Measurements from ENCODE around the gene HECTD4.
"Not testable (repeated sequence)": the region's sequence is repeated elsewhere in the genome, so short reads cannot be mapped to it uniquely, and the experiment has no call there.

HECTD4 gene

DNA sequence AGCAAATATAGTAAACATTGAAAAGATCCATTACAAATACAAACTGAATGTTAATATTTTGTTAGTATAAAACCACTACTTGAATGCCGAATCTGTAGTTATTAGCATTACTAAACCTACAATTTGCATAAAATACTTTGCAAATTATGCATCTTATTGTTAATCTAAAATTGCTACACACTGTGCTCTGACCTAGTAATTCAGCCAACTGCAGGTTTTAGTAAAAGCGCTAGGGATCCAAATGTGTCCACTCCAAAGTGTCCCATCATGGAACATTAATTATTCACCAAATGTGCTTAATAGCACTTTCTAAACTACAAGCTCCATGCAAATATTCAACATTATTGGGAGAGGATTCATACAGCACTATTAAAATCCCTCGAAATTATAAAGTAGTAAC lies 14.3 kb downstream of the HECTD4 start:
- in situ Hi-C loops (cut with HindIII; ENCODE audit: low pct_unique_long_range_greater_than_20kb, low sequenced_read_pairs), result no loop called here
- no peak for TF ChIP-seq JUND (IDR thresholded peaks at IDR 0.05; ENCODE audit: low read depth)
- DNase-seq (ENCODE audit: low read depth in 1 of 2, low spot score in 1 of 2), result no peak

DNA sequence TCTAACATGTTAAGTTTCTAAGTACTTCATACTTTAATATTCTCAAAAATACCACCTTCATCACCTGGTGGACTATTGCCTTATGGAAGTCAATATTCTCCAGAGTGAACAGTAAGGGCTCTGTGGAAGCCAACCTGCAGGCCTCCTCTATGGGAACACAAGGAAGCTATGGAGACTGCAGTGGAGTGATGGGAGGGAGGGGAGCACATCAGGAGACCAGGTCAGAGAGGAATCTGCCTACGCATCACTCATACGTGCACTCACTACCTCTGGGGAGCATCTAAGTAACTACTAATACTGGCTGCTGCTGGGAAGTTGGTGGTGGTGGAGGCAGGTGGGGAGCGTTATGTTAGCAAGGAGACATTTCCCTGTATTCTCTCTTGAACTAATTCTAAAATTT lies 19.9 kb downstream of the HECTD4 start:
- no peak for DNase-seq (ENCODE audit: low read depth in 1 of 2, low spot score in 1 of 2)
- TF ChIP-seq JUND (IDR thresholded peaks at IDR 0.05; ENCODE audit: low read depth), result no peak
- in situ Hi-C loops (cut with HindIII; ENCODE audit: low pct_unique_long_range_greater_than_20kb, low sequenced_read_pairs), result no loop called here

DNA sequence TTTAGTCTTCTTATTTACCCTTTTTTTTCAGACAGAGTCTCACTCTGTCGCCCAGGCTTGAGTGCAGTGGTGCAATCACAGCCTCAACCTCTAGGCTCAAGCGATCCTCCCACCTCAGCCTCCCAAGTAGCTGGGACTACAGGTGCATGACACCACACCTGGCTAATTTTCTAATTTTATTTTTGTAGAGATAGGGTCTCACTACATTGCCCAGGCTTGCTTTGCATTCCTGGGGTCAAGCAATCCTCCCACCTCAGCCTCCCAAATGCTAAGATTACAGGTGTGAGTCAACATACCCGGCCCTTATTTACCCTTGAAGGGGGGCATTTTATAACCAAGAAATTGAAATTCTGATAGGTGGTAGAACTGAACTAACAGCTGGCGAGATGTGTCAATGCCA lies 21.0 kb downstream of the HECTD4 start:
- TF ChIP-seq JUND (IDR thresholded peaks at IDR 0.05; ENCODE audit: low read depth), result no peak
- in situ Hi-C loops (cut with HindIII; ENCODE audit: low pct_unique_long_range_greater_than_20kb, low sequenced_read_pairs), result no loop called here
- no peak for DNase-seq (ENCODE audit: low read depth in 1 of 2, low spot score in 1 of 2)

DNA sequence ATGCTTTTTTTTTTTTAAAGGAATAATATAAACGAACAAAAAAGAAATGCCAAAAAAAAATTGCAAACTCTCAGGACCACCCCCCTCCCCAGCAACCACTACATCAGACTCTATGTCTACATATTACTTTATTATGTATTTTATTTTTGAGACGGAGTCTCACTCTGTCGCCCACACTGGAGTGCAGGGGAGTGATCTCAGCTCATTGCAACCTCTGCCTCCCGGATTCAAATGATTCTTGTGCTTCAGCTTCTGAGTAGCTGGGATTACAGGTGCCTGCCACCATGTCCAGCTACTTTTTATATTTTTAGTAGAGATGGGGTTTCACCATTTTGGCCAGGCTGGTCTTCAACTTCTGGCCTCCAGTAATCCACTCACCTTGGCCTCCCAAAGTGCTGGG lies 22.9 kb downstream of the HECTD4 start:
- DNase-seq (ENCODE audit: low read depth in 1 of 2, low spot score in 1 of 2), result no peak
- no peak for TF ChIP-seq JUND (IDR thresholded peaks at IDR 0.05; ENCODE audit: low read depth)
- in situ Hi-C loops (cut with HindIII; ENCODE audit: low pct_unique_long_range_greater_than_20kb, low sequenced_read_pairs), result no loop called here

DNA sequence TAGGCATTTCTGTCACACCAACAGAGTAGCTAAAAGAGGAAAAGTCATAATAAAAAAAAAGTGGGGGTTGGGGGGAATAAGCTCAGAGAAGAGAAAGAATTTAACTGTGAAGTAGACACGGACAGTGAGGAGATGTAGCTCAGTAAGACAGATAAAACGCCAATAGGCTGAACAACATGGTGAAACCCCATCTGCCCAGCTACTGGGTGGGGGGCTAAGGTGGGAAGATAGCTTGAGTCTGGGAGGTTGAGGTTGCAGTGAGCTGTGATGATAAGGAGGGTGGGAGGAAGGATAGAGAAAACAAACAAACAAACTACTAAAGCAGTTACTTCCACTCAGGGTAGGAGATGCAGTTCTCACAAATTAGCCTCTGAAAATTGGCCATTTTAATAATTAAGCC lies 25.0 kb downstream of the HECTD4 start:
- DNase-seq (ENCODE audit: low read depth in 1 of 2, low spot score in 1 of 2), result no peak
- no peak for TF ChIP-seq JUND (IDR thresholded peaks at IDR 0.05; ENCODE audit: low read depth)
- in situ Hi-C loops (cut with HindIII; ENCODE audit: low pct_unique_long_range_greater_than_20kb, low sequenced_read_pairs), result no loop called here

DNA sequence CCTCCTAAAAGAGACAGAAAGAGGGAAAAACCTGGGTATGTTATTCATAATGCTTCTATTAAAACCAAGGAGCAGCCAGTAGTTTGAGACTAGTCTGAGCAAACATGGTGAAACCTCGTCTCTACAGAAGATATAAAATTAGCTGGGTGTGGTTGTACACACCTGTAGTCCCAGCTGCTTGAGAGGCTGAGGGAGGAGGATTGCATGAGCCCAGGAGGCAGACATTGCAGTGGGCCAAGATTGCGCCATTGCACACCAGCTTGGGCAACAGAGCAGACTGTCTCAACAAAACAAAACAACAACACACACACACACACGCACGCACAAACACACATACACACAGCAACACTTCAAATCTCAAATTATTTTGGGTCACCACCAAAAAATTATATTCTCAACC lies 27.8 kb downstream of the HECTD4 start:
- DNase-seq (ENCODE audit: low read depth in 1 of 2, low spot score in 1 of 2), result no peak
- in situ Hi-C loops (cut with HindIII; ENCODE audit: low pct_unique_long_range_greater_than_20kb, low sequenced_read_pairs), result no loop called here
- no peak for TF ChIP-seq JUND (IDR thresholded peaks at IDR 0.05; ENCODE audit: low read depth)

DNA sequence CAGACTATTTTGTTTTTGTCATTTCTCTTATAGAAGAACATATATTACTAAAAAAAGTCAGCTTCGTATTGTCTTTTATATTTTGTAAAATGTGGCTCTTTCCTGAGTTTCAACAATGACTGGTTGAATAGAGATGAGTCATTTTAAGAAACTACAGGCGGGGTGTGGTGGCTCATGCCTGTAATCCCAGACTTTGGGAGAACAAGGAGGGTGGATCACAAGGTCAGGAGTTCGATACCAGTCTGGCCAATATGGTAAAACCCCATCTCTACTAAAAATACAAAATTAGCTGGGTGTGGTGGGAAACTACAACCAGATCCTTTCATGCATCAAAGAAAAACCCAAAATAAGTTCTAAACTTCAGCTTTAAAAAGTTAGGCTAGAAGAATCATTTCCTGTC lies 28.8 kb downstream of the HECTD4 start:
- DNase-seq (ENCODE audit: low read depth in 1 of 2, low spot score in 1 of 2), result no peak
- TF ChIP-seq JUND (IDR thresholded peaks at IDR 0.05; ENCODE audit: low read depth), result no peak
- in situ Hi-C loops (cut with HindIII; ENCODE audit: low pct_unique_long_range_greater_than_20kb, low sequenced_read_pairs), result no loop called here

DNA sequence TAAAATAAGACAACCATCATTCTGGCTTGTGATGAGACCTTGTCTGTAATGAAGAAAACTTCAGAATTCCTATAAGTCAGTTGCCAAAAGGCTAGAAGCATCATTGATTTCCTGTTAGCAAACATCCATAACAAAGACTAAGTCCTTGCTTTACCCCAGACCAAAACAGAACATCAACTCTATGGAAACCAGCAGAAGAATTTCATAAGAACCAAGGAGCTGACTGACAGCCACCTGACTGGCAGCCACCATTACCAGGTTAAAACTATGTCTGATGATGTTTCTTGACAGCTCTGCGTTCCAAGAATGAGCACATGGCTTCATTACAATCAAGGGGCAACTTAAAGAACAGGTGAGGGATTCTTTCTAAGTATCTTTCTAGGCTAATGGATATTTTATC lies 29.3 kb downstream of the HECTD4 start:
- in situ Hi-C loops (cut with HindIII; ENCODE audit: low pct_unique_long_range_greater_than_20kb, low sequenced_read_pairs), result no loop called here
- DNase-seq (ENCODE audit: low read depth in 1 of 2, low spot score in 1 of 2), result no peak
- TF ChIP-seq JUND (IDR thresholded peaks at IDR 0.05; ENCODE audit: low read depth), result no peak

DNA sequence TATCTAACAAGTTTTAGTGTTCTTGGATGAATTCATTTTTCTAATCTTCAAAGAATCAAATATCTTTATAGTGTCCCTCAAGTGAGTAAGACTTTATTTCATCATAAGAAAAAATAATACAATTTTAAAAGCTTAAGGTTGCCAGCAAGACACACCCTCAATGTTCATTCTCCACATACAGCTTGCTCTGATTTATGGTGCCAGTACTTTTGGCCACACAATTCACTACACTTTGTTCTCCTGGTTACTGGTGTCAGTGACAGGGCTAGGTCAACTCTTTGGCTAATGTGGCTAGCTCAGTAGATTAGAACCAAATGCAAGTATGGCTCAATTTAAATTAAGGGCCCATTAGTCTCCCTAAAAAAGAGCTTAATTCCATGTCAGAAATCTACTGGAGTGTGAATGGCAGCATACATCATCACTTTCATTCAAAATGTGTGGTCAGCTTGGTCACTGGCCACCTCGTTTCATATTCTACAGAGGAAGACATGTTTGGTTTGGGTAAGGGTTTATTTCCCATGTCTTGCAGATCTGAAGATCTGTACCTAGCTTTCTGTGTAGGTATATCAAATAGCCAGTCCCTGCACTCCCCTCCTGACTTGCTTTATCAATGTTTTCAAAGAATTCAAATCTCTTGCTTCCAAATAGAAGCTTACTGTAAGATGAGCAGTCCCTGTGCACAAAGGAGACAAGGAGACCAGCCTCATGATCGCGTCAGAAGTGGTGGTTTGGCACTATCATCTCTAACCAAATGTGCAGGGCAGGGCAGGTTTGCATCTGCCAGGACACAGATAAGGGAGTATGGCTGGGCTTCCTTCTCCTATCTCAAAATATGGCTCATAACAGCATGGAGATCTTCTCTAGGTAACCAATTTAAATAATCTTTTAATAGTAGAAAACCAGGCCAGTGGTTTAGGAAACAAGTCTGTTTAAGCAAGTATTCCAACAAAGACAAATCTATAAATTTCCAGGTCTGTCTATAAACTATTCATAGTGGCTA lies 31.3 kb downstream of the HECTD4 start:
- TF ChIP-seq JUND (IDR thresholded peaks at IDR 0.05; ENCODE audit: low read depth), result no peak
- no peak for DNase-seq (ENCODE audit: low read depth in 1 of 2, low spot score in 1 of 2)
- in situ Hi-C loops (cut with HindIII; ENCODE audit: low pct_unique_long_range_greater_than_20kb, low sequenced_read_pairs), result no loop called here

DNA sequence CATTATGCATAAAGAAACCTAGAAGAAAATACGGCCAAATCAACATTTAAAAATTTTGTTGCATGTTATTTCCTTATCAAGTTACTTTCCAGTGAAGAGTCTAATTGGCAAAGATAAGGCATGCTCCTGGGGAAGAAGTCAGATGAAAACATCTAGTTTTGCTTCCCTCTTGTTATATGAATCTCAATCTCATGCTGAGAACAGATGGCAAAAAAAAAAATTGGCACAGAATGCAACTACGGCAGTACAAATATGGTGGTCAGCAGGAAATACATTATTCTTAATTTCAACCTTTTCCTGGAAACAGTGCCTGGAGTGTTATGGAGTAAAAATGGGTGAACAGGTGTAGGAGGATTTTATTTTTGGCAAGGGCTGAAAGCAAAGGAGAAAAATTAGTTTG lies 32.8 kb downstream of the HECTD4 start:
- no peak for DNase-seq (ENCODE audit: low read depth in 1 of 2, low spot score in 1 of 2)
- in situ Hi-C loops (cut with HindIII; ENCODE audit: low pct_unique_long_range_greater_than_20kb, low sequenced_read_pairs), result no loop called here
- TF ChIP-seq JUND (IDR thresholded peaks at IDR 0.05; ENCODE audit: low read depth), result no peak

DNA sequence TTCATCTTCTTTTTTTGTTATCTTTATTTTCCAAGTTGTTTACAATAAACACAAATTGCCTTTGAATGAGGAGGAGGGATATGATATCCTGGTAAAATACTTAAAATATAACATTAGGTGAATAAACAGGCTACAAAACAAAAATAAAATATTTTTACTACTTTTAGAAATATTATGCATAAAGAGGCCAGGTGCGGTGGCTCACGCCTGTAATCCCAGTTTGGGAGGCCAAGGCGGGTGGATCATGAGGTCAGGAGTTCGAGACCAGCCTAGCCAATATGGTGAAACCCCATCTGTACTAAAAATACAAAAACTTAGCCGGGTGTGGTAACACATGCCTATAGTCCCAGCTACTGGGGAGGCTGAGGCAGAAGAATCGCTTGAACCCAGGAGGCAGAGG lies 33.3 kb downstream of the HECTD4 start:
- DNase-seq (ENCODE audit: low read depth in 1 of 2, low spot score in 1 of 2); in situ Hi-C loops (cut with HindIII; ENCODE audit: low pct_unique_long_range_greater_than_20kb, low sequenced_read_pairs): not testable (repeated sequence)

DNA sequence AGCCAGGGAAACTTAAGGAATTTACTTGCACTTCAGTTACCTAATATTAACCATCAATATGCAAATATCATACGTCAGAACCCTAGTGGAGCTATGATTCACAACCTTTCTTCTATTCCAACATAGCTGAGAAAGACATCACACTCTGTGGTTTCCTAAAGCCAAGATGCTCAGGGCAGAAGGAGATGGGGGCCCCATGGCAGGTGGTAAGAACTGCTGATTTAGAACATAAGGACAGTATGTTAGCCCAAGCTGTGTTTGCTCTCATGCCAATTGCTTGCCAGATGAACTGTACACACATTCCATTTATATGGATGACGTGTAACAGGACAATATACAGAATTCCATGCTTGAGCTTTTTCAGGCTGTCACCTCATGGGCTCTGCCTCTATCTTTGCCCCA lies 34.6 kb downstream of the HECTD4 start:
- DNase-seq (ENCODE audit: low read depth in 1 of 2, low spot score in 1 of 2), result no peak
- no peak for TF ChIP-seq JUND (IDR thresholded peaks at IDR 0.05; ENCODE audit: low read depth)
- in situ Hi-C loops (cut with HindIII; ENCODE audit: low pct_unique_long_range_greater_than_20kb, low sequenced_read_pairs), result no loop called here

DNA sequence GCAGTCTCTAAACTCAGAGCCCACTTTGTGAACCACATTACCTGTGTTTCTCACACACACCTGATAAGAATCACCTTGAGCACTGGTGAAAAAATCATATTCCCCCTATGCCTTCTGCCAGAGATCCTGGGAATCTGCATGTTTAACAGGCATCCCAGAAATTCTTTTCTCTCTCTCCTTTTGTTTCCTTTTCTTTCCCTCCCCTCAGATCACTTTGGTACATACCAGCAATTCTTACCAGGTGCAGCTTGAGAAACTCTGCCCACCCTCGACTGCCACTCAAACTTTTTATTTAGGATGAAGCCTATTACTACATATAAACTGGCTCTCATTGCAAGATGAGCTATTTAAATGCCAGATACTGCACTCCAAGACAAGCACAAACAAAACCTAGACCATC lies 36.0 kb downstream of the HECTD4 start:
- TF ChIP-seq JUND (IDR thresholded peaks at IDR 0.05; ENCODE audit: low read depth), result no peak
- no peak for DNase-seq (ENCODE audit: low read depth in 1 of 2, low spot score in 1 of 2)
- in situ Hi-C loops (cut with HindIII; ENCODE audit: low pct_unique_long_range_greater_than_20kb, low sequenced_read_pairs), result no loop called here

DNA sequence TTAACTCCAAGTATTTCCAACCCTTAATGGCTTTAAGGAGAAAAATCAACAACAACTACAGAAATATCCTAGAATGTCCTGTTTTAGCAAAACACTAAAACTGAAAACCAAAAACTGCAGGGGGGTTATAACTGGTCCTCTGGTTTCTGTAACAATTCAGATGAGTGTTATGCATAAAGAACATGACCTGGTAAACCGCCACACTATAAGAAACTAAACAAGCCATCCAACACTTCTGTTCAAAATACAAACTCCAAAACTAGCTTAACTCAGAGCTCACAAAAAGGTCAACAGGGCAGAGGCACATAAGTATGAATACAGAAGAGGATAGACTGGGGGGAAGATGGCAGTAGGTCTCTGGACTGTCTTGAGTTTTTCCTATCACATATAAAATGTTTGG lies 38.0 kb downstream of the HECTD4 start:
- no peak for DNase-seq (ENCODE audit: low read depth in 1 of 2, low spot score in 1 of 2)
- in situ Hi-C loops (cut with HindIII; ENCODE audit: low pct_unique_long_range_greater_than_20kb, low sequenced_read_pairs), result no loop called here
- TF ChIP-seq JUND (IDR thresholded peaks at IDR 0.05; ENCODE audit: low read depth), result no peak

Measured in T47D (cell line).